ENCODE data around the gene GAB2. TPM values are rescaled to one million over a fixed set of nuclear protein-coding genes. Genes with fewer than 3 reads are reported as not detected.

Gene GAB2
- total and polyA plus RNA-seq, 2 of the 13 experiments (the other 11 are each of a cell fraction or from before 2014, with no cell fraction given), result 4.1 to 8.6 TPM

GRCh38 chr11:78417888-78418583 is 416 bp upstream of the GAB2 start (continued):
- TF ChIP-seq DNMT3B (CRISPR knock-in tag; conservative IDR thresholded peaks at IDR 0.05) (no peak), ZNF792 (CRISPR knock-in tag; IDR thresholded peaks at IDR 0.05) (no peak), MYPOP (CRISPR knock-in tag; IDR thresholded peaks at IDR 0.05) (no peak), ZNF34 (CRISPR knock-in tag; IDR thresholded peaks at IDR 0.05; ENCODE audit: borderline replicate concordance) (0 out of 2 replicates have a peak, but pooled peaks have one; percentile 51), ZNF513 (CRISPR knock-in tag; conservative IDR thresholded peaks at IDR 0.05) (no peak), ZNF839 (CRISPR knock-in tag; IDR thresholded peaks at IDR 0.05; ENCODE audit: borderline replicate concordance) (no peak), ZNF577 (CRISPR knock-in tag; IDR thresholded peaks at IDR 0.05; ENCODE audit: borderline replicate concordance, low read depth) (no peak), ZNF225 (CRISPR knock-in tag; IDR thresholded peaks at IDR 0.05) (no peak), SP5 (CRISPR knock-in tag; IDR thresholded peaks at IDR 0.05; ENCODE audit: borderline replicate concordance, low read depth) (no peak), KDM6A (CRISPR knock-in tag; IDR thresholded peaks at IDR 0.05; ENCODE audit: low read depth) (no peak), SETDB1 (CRISPR knock-in tag; IDR thresholded peaks at IDR 0.05; ENCODE audit: borderline replicate concordance) (no peak), TRAFD1 (CRISPR knock-in tag; IDR thresholded peaks at IDR 0.05; ENCODE audit: borderline replicate concordance) (no peak), ETV6 (CRISPR knock-in tag; conservative IDR thresholded peaks at IDR 0.05) (peak; percentile 49; the same call in 1 of the 2 replicates), MTERF4 (CRISPR knock-in tag; IDR thresholded peaks at IDR 0.05) (peak; percentile 91), HIVEP1 (CRISPR knock-in tag; IDR thresholded peaks at IDR 0.05) (no peak), ELF3 (CRISPR knock-in tag; IDR thresholded peaks at IDR 0.05) (no peak; the same call in 1 of the 2 replicates), ZGPAT (CRISPR knock-in tag; IDR thresholded peaks at IDR 0.05) (peak; percentile 42; the same call in 1 of the 2 replicates), SMAD3 (CRISPR knock-in tag; IDR thresholded peaks at IDR 0.05) (no peak), SCMH1 (CRISPR knock-in tag; IDR thresholded peaks at IDR 0.05; ENCODE audit: borderline replicate concordance) (no peak), ZNF512B (CRISPR knock-in tag; IDR thresholded peaks at IDR 0.05; ENCODE audit: borderline replicate concordance) (no peak)
